GM12864 (cell line): ENCODE results near the gene SEL1L.

ENCODE experiments used
- DNase-seq: peaks from one replicate; pipeline ENCODE4 v3.0.0-alpha.2; 2011; ENCODE audit warnings: low read depth
- H3K4me3 ChIP-seq: 2 replicates; pipeline ENCODE4 v1.5.1; 2011; ENCODE audit warnings: mild to moderate bottlenecking, low read depth, low read length, control low read depth
- CTCF ChIP-seq: IDR thresholded peaks from 2 replicates; pipeline ENCODE4 v1.5.1; 2011; ENCODE audit warnings: low read depth, mild to moderate bottlenecking, moderate library complexity, low read length, control low read depth, inconsistent platforms; ENCODE audit errors: missing control alignments

Gene SEL1L

DNA sequence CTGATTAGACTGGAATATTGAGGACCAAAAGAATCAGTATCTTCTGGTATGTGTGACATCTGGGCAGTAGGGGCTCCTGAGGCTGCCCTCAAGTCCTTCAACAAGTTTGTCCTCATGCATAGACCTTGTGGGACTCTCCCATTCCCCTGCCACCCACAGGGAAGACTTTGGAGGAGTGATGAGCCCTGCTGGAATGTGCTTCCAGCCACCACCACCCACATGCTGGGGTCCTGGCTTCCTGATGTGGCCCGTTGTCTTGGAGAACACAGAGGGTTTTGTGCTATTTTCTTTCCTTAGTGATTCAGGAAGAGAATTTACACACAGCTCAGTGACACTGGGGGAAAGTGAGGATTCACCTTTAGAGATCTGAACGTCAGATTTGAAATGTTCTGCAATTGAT is 29.2 kb upstream of the SEL1L start:
- no peak for TF ChIP-seq CTCF
- no peak overlapping the region for H3K4me3 ChIP-seq
- DNase-seq: no peak

DNA sequence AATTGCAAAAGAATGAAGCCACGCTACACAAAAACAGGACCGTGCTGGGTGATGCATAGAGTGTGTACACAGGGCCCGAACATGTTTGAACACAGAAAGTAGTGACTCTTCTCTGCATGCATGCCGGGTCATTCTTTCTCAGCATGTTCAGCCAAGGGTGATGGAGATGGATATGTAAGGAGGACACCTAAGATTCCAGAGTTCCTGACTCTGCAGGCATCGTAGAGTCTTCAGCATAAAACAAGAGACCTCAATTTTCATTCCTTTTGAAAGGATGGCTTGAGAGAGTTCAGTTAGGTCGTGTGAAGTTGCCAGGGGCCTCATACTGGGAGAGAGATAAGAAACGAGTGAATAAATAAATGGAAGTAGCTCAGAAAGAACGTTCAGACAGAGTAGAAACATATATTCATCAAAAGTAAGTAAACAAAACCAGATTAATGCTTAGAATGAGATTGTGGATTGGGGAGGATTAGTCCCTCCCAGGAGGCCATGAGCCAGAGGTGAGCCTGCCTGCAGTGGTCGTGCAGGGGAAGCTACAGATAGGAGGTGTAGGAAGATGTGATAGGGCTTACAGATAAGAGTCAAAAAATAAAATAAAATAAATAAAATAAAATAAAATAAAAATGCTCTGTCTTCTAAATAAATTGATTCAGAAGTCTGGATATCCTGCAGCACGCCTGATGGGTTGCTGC is 27.6 kb upstream of the SEL1L start:
- TF ChIP-seq CTCF: no peak
- DNase-seq: no peak
- no peak overlapping the region for H3K4me3 ChIP-seq

DNA sequence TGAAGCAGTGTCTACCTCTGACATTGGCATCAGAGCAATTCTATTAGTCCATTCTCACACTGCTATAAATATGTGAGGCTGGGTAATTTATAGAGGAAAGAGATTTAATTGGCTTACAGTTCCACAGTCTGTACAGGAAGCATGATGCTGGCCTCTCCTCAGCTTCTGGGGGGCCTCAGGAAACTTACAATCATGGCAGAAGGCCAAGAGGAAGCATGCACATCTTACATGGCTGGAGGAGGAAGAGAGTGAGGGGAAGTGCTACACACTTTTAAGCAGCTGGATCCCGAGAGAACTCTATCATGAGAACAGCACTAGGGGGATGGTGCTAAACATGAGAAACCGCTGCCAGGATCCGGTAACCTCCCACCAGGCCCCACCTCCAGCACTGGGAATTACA is 25.7 kb upstream of the SEL1L start:
- no peak overlapping the region for H3K4me3 ChIP-seq
- no peak for TF ChIP-seq CTCF
- DNase-seq: no peak

DNA sequence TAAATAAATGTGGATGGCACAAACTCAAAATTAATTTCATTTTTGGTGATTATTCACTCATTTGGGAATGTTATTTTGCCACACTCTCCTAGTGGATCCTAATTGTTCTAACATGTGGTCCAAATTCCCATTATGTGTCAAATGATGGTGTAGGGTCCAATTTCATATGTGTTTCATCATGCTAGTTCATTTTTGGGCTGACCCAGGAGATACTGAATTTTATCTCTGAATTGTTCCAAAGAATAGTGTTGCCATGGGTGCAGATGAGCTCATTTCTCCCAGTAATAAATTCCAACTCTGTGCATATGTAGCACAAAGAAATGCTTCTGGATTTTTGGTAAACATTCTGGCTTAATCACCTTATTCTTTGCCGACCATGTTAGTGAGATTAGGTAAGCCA is 23.5 kb upstream of the SEL1L start:
- no peak overlapping the region for H3K4me3 ChIP-seq
- no peak for TF ChIP-seq CTCF
- no peak for DNase-seq

DNA sequence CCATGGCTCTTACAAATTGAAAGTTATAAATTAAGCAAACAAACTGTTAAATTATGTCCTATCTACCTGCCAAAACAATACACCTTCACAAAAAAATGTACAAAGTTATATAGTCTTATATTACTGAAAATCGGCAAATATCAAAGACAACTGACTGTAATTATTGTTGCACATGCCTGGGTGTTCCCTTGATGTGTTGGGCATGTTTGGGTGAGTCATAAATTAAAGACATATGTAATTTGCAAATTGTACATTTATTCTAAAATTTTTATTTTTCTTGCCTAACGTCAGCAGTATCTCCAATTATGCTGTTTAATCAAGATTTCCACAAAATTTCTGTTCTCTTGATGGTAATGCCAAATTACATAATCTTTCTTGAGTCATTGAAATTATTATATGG is 22.0 kb upstream of the SEL1L start:
- TF ChIP-seq CTCF: no peak
- H3K4me3 ChIP-seq: no peak overlapping the region
- no peak for DNase-seq

DNA sequence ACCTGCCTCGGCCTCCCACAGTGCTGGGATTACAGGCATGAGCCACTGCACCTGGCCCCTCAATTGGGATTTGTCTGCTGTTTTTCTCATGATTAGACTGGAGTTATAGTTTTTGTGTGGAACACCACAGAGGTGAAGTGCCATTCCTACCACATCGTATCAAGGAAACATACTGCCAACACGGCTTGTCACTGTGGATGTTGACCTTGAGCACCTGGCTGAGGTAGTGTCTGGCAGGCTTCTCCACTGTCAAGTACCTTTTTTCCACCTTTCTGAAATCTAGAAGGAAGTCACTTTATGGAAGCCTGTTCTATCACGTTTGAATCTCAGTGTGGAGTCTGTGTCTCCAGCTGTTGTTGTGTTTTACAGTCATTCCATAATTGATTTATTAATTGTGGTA is 21.4 kb upstream of the SEL1L start:
- no peak for TF ChIP-seq CTCF
- DNase-seq: no peak
- H3K4me3 ChIP-seq: no peak overlapping the region

GRCh38 chr14:81551471-81551870 is 17.8 kb upstream of the SEL1L start:
- H3K4me3 ChIP-seq: no peak overlapping the region

More at GRCh38 chr14:81551471-81551870, 17.8 kb upstream of the SEL1L start:
- no peak for TF ChIP-seq CTCF
- no peak for DNase-seq
